Mesenchymal stem cell (in vitro differentiated cells and primary cell): ENCODE measurements around the gene PGLYRP2.
A peak's percentile ranks its signal among the peaks of the same experiment; 100 is the strongest.

Experiments
- DNase-seq: peaks from one replicate; pipeline ENCODE4 v3.0.0-alpha.2; 2013
- H2AFZ ChIP-seq: one replicate; pipeline ENCODE4 v1.6.1; 2013; ENCODE audit warnings: low read depth, mild to moderate bottlenecking, control low read depth, inconsistent platforms, low read length, moderate library complexity
- H2AK5ac ChIP-seq: 2 replicates; pipeline ENCODE4 v1.6.1; 2013; ENCODE audit warnings: low read length, moderate library complexity, mild to moderate bottlenecking, inconsistent platforms; ENCODE audit not compliant: severe bottlenecking
- H2BK120ac ChIP-seq: one replicate; pipeline ENCODE4 v1.6.1; 2013; ENCODE audit warnings: low read depth, mild to moderate bottlenecking, inconsistent platforms, low read length, moderate library complexity
- H2BK12ac ChIP-seq, 2 experiments: one replicate each; pipeline ENCODE4 v1.6.1; 2013; ENCODE audit warnings: inconsistent platforms in 2 of 2, low read length in 2 of 2, mild to moderate bottlenecking in 2 of 2, moderate library complexity in 2 of 2, control low read depth in 1 of 2
- H2BK15ac ChIP-seq: one replicate; pipeline ENCODE4 v1.6.1; 2013; ENCODE audit warnings: mild to moderate bottlenecking, low read depth, inconsistent platforms; ENCODE audit not compliant: poor library complexity, severe bottlenecking
- H2BK5ac ChIP-seq: 2 replicates; pipeline ENCODE4 v1.6.1; 2013; ENCODE audit warnings: low read depth, mild to moderate bottlenecking, low read length, control low read depth, inconsistent platforms; ENCODE audit not compliant: poor library complexity, severe bottlenecking
- H3K14ac ChIP-seq, 2 experiments: one replicate each; pipeline ENCODE4 v1.6.1; 2013; ENCODE audit warnings: inconsistent platforms in 2 of 2, low read length in 2 of 2, control low read depth in 1 of 2, mild to moderate bottlenecking in 1 of 2, moderate library complexity in 1 of 2
- H3K18ac ChIP-seq, 2 experiments: one replicate each; pipeline ENCODE4 v1.6.1; 2013; ENCODE audit warnings: inconsistent platforms in 2 of 2, low read length in 2 of 2, control low read depth in 1 of 2, low read depth in 1 of 2, mild to moderate bottlenecking in 1 of 2
- H3K23ac ChIP-seq, 2 experiments: one replicate each; pipeline ENCODE4 v1.6.1; 2013; ENCODE audit warnings: inconsistent platforms in 2 of 2, low read length in 2 of 2, mild to moderate bottlenecking in 2 of 2, moderate library complexity in 2 of 2, control low read depth in 1 of 2
- H3K27ac ChIP-seq: 2 replicates; pipeline ENCODE4 v1.5.1; 2013; ENCODE audit warnings: mild to moderate bottlenecking, moderate library complexity, low read length, control low read depth, inconsistent platforms; ENCODE audit not compliant: poor library complexity, severe bottlenecking
- H3K27me3 ChIP-seq, 2 experiments: 2 replicates each; pipeline versions ENCODE4 v1.6.1 to v1.7.0; 2013; ENCODE audit warnings: low read length in 2 of 2, mild to moderate bottlenecking in 2 of 2, moderate library complexity in 2 of 2, control low read depth in 1 of 2, inconsistent platforms in 1 of 2; ENCODE audit not compliant: control insufficient read depth in 1 of 2, insufficient read depth in 1 of 2
- H3K36me3 ChIP-seq, 2 experiments: 2 replicates each; pipeline versions ENCODE4 v1.6.1 to v1.7.0; 2013; ENCODE audit warnings: low read length in 2 of 2, control low read depth in 1 of 2, inconsistent platforms in 1 of 2, low read depth in 1 of 2, mild to moderate bottlenecking in 1 of 2; ENCODE audit not compliant: insufficient read depth in 2 of 2, control insufficient read depth in 1 of 2
- H3K4ac ChIP-seq, 2 experiments: one replicate each; pipeline ENCODE4 v1.6.1; 2013; ENCODE audit warnings: inconsistent platforms in 2 of 2, low read length in 2 of 2, mild to moderate bottlenecking in 2 of 2, moderate library complexity in 2 of 2, control low read depth in 1 of 2, low read depth in 1 of 2
- H3K4me1 ChIP-seq: 2 replicates; pipeline ENCODE4 v1.6.1; 2013; ENCODE audit warnings: low read depth, low read length, control low read depth; ENCODE audit not compliant: control insufficient read depth, insufficient read depth
- H3K4me2 ChIP-seq: 2 replicates; pipeline ENCODE4 v1.6.1; 2013; ENCODE audit warnings: low read length, mild to moderate bottlenecking, inconsistent platforms; ENCODE audit not compliant: poor library complexity, severe bottlenecking
- H3K4me3 ChIP-seq, 2 experiments: 2 replicates each; pipeline versions ENCODE4 v1.5.1 to v1.7.0; 2013; ENCODE audit warnings: low read length in 2 of 2, mild to moderate bottlenecking in 2 of 2, control low read depth in 1 of 2, low read depth in 1 of 2; ENCODE audit not compliant: insufficient read depth in 1 of 2
- H3K79me1 ChIP-seq: replicated peaks from 2 replicates; pipeline ENCODE4 v1.6.1; 2013; ENCODE audit warnings: mild to moderate bottlenecking, control low read depth, low read length, inconsistent platforms; ENCODE audit not compliant: poor library complexity, severe bottlenecking
- H3K9ac ChIP-seq: 2 replicates; pipeline ENCODE4 v1.7.0; 2013; ENCODE audit warnings: mild to moderate bottlenecking, low read length, moderate library complexity
- H3K9me3 ChIP-seq: 2 replicates; pipeline ENCODE4 v1.7.0; 2013; ENCODE audit warnings: mild to moderate bottlenecking, low read length; ENCODE audit not compliant: control insufficient read depth
- H4K8ac ChIP-seq: one replicate; pipeline ENCODE4 v1.6.1; 2013; ENCODE audit warnings: inconsistent platforms, mild to moderate bottlenecking, low read length, moderate library complexity
- H4K91ac ChIP-seq: one replicate; pipeline ENCODE4 v1.6.1; 2013; ENCODE audit warnings: mild to moderate bottlenecking, low read length, inconsistent platforms
- WGBS: methylation state at CpG from one replicate; pipeline ENCODE4 v1.1.7; 2013; ENCODE audit warnings: mixed read lengths; 5-methylcytosine and 5-hydroxymethylcytosine counted together

The PGLYRP2 gene

GRCh38 chr19:15425321-15425950, 53.9 kb downstream of the PGLYRP2 start:
- H3K9ac ChIP-seq, result no peak overlapping the region
- no peak overlapping the region for H3K4me2 ChIP-seq
- H3K36me3 ChIP-seq, result peaks cover 66 to 94% of the 10 kb centered on the region in 2 experiments
- H3K9me3 ChIP-seq, result peaks cover 8% of the 10 kb centered on the region
- no peak overlapping the region for H3K18ac ChIP-seq
- H2BK5ac ChIP-seq, result no peak overlapping the region
- H3K4me1 ChIP-seq, result peaks cover 6% of the 10 kb centered on the region
- H3K27me3 ChIP-seq, result no peaks in the 10 kb centered on the region
- no peak overlapping the region for H3K4ac ChIP-seq
- H2AK5ac ChIP-seq, result no peak overlapping the region
- 97% methylated on average over 20 of the region's 36 CpGs for WGBS
- no peak overlapping the region for H2AFZ ChIP-seq
- H2BK120ac ChIP-seq, result no peak overlapping the region
- peaks cover 57% of the 10 kb centered on the region for H3K79me1 ChIP-seq
- no peak overlapping the region for H3K23ac ChIP-seq
- no peak overlapping the region for H4K8ac ChIP-seq
- DNase-seq, result no peak
- H3K4me3 ChIP-seq, result peak overlapping the region in 1 of 2 experiments; percentile 20
- no peak overlapping the region for H3K14ac ChIP-seq
- H4K91ac ChIP-seq, result no peak overlapping the region
- H2BK12ac ChIP-seq, result no peak overlapping the region
- no peak overlapping the region for H2BK15ac ChIP-seq
- no peak overlapping the region for H3K27ac ChIP-seq

GRCh38 chr19:15424692-15425272, 54.5 kb downstream of the PGLYRP2 start:
- no peak overlapping the region for H2AK5ac ChIP-seq
- no peak overlapping the region for H3K9ac ChIP-seq
- H3K23ac ChIP-seq, result no peak overlapping the region
- no peak overlapping the region for H2BK120ac ChIP-seq
- H3K4me3 ChIP-seq, result no peak overlapping the region
- H2AFZ ChIP-seq, result no peak overlapping the region
- no peak overlapping the region for H3K14ac ChIP-seq
- no peak overlapping the region for H3K18ac ChIP-seq
- no peak overlapping the region for H4K91ac ChIP-seq
- H3K4me1 ChIP-seq, result peaks cover under 1% of the 10 kb centered on the region
- WGBS, result 99% methylated on average over 38 of the region's 38 CpGs
- no peak overlapping the region for H4K8ac ChIP-seq
- DNase-seq, result no peak
- no peaks in the 10 kb centered on the region for H3K27me3 ChIP-seq
- no peak overlapping the region for H2BK15ac ChIP-seq
- H3K36me3 ChIP-seq, result peaks cover 69 to 90% of the 10 kb centered on the region in 2 experiments
- no peak overlapping the region for H3K4ac ChIP-seq
- H2BK5ac ChIP-seq, result no peak overlapping the region
- no peak overlapping the region for H3K4me2 ChIP-seq
- peaks cover 57% of the 10 kb centered on the region for H3K79me1 ChIP-seq
- H3K9me3 ChIP-seq, result peaks cover 8% of the 10 kb centered on the region
- no peak overlapping the region for H2BK12ac ChIP-seq
- no peak overlapping the region for H3K27ac ChIP-seq

- H3K9ac ChIP-seq, result no peak overlapping the region
- no peak overlapping the region for H2BK5ac ChIP-seq
- WGBS, result over 99% methylated on average over 13 of the region's 13 CpGs
- no peak overlapping the region for H3K14ac ChIP-seq
- no peak overlapping the region for H2BK120ac ChIP-seq
- DNase-seq, result no peak
- no peak overlapping the region for H3K4me3 ChIP-seq
- peaks cover 8% of the 10 kb centered on the region for H3K9me3 ChIP-seq
- H4K91ac ChIP-seq, result no peak overlapping the region
- H3K18ac ChIP-seq, result no peak overlapping the region
- H2AFZ ChIP-seq, result no peak overlapping the region
- no peak overlapping the region for H3K23ac ChIP-seq
- no peak overlapping the region for H2AK5ac ChIP-seq
- no peaks in the 10 kb centered on the region for H3K4me1 ChIP-seq
- peaks cover 68 to 84% of the 10 kb centered on the region in 2 experiments for H3K36me3 ChIP-seq
- H3K27me3 ChIP-seq, result no peaks in the 10 kb centered on the region
- H3K4ac ChIP-seq, result no peak overlapping the region
- peaks cover 57% of the 10 kb centered on the region for H3K79me1 ChIP-seq
- H3K4me2 ChIP-seq, result no peak overlapping the region
- H3K27ac ChIP-seq, result no peak overlapping the region
- no peak overlapping the region for H2BK15ac ChIP-seq
- no peak overlapping the region for H4K8ac ChIP-seq
- H2BK12ac ChIP-seq, result no peak overlapping the region
These were observed 55.2 kb downstream of the PGLYRP2 start for GRCh38 chr19:15424121-15424520.

GRCh38 chr19:15423130-15423529, 56.2 kb downstream of the PGLYRP2 start:
- Histone ChIP-seq H2AK5ac (no peak overlapping the region), H3K4me1 (no peaks in the 10 kb centered on the region), H3K27ac (no peak overlapping the region), H2BK15ac (no peak overlapping the region), H3K18ac (no peak overlapping the region), H2AFZ (no peak overlapping the region), H3K79me1 (peaks cover 50% of the 10 kb centered on the region), H3K14ac (no peak overlapping the region), H3K27me3 (no peaks in the 10 kb centered on the region), H3K4ac (no peak overlapping the region), H3K4me3 (no peak overlapping the region), H2BK12ac (no peak overlapping the region), H4K8ac (no peak overlapping the region), H3K4me2 (no peak overlapping the region), H4K91ac (no peak overlapping the region), H3K9ac (no peak overlapping the region), H2BK5ac (no peak overlapping the region), H3K36me3 (peaks cover 65 to 74% of the 10 kb centered on the region in 2 experiments), H3K9me3 (peaks cover 8% of the 10 kb centered on the region), H2BK120ac (no peak overlapping the region), H3K23ac (no peak overlapping the region)
- DNase-seq, result no peak
- WGBS, result 95% methylated on average over 6 of the region's 6 CpGs
